ENCODE measurements around the gene MRM2. TPM values are rescaled to one million over a fixed set of nuclear protein-coding genes. Genes with fewer than 3 reads are reported as not detected.

MRM2 gene
- total RNA-seq, 1 experiment from 2014 or later: 34.7 TPM

GRCh38 chr7:2209146-2209960, 32.7 kb downstream of the MRM2 start:
- Histone ChIP-seq H3K79me2 (ENCODE audit: insufficient read depth, low read length) (0 out of 2 replicates have a peak, but pooled peaks cover 4% of the 10 kb centered on the region), H2AFZ (ENCODE audit: low read depth, low read length, poor library complexity, severe bottlenecking) (no peak overlapping the region), H3K9me3 (ENCODE audit: control insufficient read depth in 1 of 2, insufficient read depth in 1 of 2, low read depth in 1 of 2, low read length in 2 of 2) (no peaks in the 10 kb centered on the region), H3K4me3 (replicated peaks in 1 of 2; ENCODE audit: low read depth in 1 of 2, low read length in 2 of 2) (no peak overlapping the region), H3K4me1 (ENCODE audit: control insufficient read depth in 1 of 2, insufficient read depth in 2 of 2, low read length in 2 of 2) (no peaks in the 10 kb centered on the region), H3K27me3 (ENCODE audit: insufficient read depth, low read length) (no peaks in the 10 kb centered on the region), H3K27ac (ENCODE audit: low read depth, low read length) (no peak overlapping the region), H3K36me3 (ENCODE audit: control insufficient read depth in 1 of 2, insufficient read depth in 2 of 2, low read length in 2 of 2) (peaks cover 4 to 26% of the 10 kb centered on the region in 2 experiments), H3K9ac (ENCODE audit: low read length) (no peak overlapping the region), H3K9me2 (ENCODE audit: insufficient read depth) (no peaks in the 10 kb centered on the region), H3K4me2 (ENCODE audit: low read length) (no peak overlapping the region), H4K20me1 (ENCODE audit: insufficient read depth) (no peaks in the 10 kb centered on the region)
- BruUV-seq (replicated peaks): no TSS peak
- DNase-seq (ENCODE audit: low read depth, low spot score): no peak
- POLR2A ChIA-PET: no interaction called here
- TF ChIP-seq SP1 (IDR thresholded peaks at IDR 0.05; ENCODE audit: low read depth): no peak
- TF ChIP-seq, protein P1, sequence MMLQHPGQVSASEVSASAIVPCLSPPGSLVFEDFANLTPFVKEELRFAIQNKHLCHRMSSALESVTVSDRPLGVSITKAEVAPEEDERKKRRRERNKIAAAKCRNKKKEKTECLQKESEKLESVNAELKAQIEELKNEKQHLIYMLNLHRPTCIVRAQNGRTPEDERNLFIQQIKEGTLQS (IDR thresholded peaks at IDR 0.05): no peak
- no peak for TF ChIP-seq ZNF274 (IDR thresholded peaks at IDR 0.05; ENCODE audit: low read depth, low read length)
- no peak for TF ChIP-seq POLR2A (IDR thresholded peaks at IDR 0.05; ENCODE audit: borderline replicate concordance, extremely low read depth, insufficient read depth, insufficient read length)
- TF ChIP-seq FOSL1 (IDR thresholded peaks at IDR 0.05; ENCODE audit: low read depth): no peak
- no peak for TF ChIP-seq SRF (IDR thresholded peaks at IDR 0.05; ENCODE audit: low read depth)
- no peak for TF ChIP-seq ELF1 (IDR thresholded peaks at IDR 0.05; ENCODE audit: borderline replicate concordance, low read depth)
- peak; percentile 44 to 64 (median 58); a peak in 5 of 6 replicates for TF ChIP-seq CTCF (IDR thresholded peaks at IDR 0.05 in 2 of 3, conservative IDR thresholded peaks at IDR 0.05 in 1 of 3; ENCODE audit: borderline replicate concordance in 1 of 3, insufficient read depth in 1 of 3, low read depth in 2 of 3, low read length in 2 of 3)
- no peak for TF ChIP-seq REST (IDR thresholded peaks at IDR 0.05; ENCODE audit: low read depth)
- no peak for TF ChIP-seq MAX (IDR thresholded peaks at IDR 0.05)
- no peak for TF ChIP-seq EZH2phosphoT487 (IDR thresholded peaks at IDR 0.05; ENCODE audit: borderline replicate concordance)
- no peak for TF ChIP-seq EGR1 (IDR thresholded peaks at IDR 0.05; ENCODE audit: low read depth)
- TF ChIP-seq RAD21 (IDR thresholded peaks at IDR 0.05; ENCODE audit: low read depth): peak; percentile 86
- no peak for TF ChIP-seq SIN3A (IDR thresholded peaks at IDR 0.05; ENCODE audit: low read depth)
- TF ChIP-seq CBX3 (IDR thresholded peaks at IDR 0.05; ENCODE audit: low read depth): no peak
- intact Hi-C loops (cut with micrococcal nuclease): loop anchor here (2.0 to 10.0 kb wide), 3 partner anchors 105 to 627 kb away; no protein-coding TSS in a partner anchor
- RAD21 ChIA-PET (ENCODE audit: low non-redundant PET in 1 of 2, low total read pairs in 2 of 2, uncharacterized antibody in 2 of 2, unreplicated experiment in 2 of 2): no interaction called here
- peak; percentile 89 for ATAC-seq
- CTCF ChIA-PET: interaction anchor here (1.0 to 1.3 kb wide), 2 partner anchors 110 to 653 kb away, joined by 3 to 5 read pairs; partner anchors contain the start of gene TMEM184A

All from HCT116 (cell line).